Fibroblast of skin of right quadriceps (primary cell): ENCODE data around the gene SLAIN1.
"Not testable (repeated sequence)": the region's sequence is repeated elsewhere in the genome, so short reads cannot be mapped to it uniquely, and the experiment has no call there.

Source experiments
- DNase-seq: peaks from one replicate; pipeline ENCODE4 v3.0.0-alpha.2; 2013

Gene SLAIN1

GRCh38 chr13:77697217-77698103 is at the start of gene SLAIN1:
TSS of gene SLAIN1 (plus strand) at chr13:77697687. CDS start at chr13:77697914, 227 bp downstream.
- peak; percentile 15 for DNase-seq

DNA sequence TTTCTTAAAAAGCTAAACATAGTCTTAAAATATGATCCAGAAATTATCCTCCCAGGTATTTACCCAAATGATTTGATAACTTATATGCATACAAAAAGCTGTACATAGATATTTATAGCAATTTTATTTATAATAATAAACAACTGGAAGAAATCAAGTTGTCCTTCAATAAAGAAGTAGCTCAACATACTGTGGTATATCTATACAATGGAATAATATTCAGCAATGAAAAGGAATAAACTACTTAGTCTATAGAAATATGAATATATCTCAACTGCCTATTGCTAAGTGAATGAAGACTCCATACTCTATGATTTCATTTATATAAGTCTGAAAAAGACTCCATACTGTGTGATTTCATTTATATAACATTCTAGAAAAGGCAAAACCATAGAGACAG is 47.1 kb upstream of the SLAIN1 start:
- no peak for DNase-seq

- no peak for DNase-seq
Measured at GRCh38 chr13:77653301-77653700, 44.2 kb upstream of the SLAIN1 start.

DNA sequence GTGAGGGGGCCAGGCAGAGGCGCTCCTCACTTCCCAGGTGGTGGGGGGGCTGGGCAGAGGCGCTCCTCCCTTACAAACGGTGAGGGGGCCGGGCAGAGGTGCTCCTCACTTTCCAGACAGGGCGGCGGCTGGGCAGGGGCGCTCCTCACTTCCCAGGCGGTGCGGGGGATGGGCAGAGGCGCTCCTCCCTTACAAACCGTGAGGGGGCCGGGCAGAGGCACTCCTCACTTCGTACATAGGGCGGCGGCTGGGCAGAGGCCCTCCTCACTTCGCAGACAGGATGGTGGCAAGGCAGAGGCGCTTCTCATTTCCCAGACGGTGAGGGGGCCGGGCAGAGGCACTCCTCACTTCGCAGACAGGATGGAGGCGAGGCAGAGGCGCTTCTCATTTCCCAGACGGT is 37.5 kb upstream of the SLAIN1 start:
- not testable (repeated sequence) for DNase-seq

DNA sequence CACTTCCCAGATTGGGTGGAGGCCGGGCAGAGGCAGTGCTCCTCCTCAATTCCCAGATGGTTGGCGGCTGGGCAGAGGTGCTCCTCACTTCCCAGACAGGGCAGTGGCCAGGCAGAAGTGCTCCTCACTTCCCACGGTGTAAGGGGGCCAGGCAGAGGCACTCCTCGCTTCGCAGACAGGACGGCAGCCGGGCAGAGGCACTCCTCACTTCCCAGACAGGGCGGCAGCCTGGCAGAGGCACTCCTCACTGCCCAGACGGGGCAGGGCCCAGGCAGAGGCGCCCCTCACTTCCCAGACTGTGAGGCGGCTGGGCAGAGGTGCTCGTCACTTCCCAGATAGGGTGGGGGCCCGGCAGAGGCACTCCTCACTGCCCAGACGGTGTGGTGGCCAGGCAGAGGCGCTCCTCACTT is 36.6 kb upstream of the SLAIN1 start:
- no peak for DNase-seq

GRCh38 chr13:77662301-77662700 is 35.2 kb upstream of the SLAIN1 start:
- DNase-seq = not testable (repeated sequence)

DNA sequence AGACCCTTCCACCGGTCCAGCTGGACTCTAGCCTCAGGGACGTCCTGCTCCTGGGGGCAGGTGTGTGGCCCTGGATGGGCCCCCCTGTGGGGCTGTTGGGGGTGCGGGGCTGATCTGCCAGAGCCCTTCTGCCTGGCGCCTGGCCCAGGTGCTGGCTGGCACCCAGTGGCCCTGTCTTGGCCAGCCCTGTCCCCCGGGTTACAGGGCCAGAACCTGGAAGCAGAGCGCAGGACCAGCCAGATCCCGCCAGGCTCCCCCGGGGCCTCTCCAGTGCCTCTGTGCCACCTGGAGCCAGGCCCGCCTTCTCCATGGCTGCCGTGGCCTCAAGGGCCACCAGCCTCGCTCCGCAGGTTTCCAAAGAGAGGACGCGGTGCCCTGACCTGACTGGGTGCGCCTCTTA is 34.7 kb upstream of the SLAIN1 start:
- not testable (repeated sequence) for DNase-seq

- no peak for DNase-seq
Measured at GRCh38 chr13:77674852-77675251, 22.6 kb upstream of the SLAIN1 start.

DNA sequence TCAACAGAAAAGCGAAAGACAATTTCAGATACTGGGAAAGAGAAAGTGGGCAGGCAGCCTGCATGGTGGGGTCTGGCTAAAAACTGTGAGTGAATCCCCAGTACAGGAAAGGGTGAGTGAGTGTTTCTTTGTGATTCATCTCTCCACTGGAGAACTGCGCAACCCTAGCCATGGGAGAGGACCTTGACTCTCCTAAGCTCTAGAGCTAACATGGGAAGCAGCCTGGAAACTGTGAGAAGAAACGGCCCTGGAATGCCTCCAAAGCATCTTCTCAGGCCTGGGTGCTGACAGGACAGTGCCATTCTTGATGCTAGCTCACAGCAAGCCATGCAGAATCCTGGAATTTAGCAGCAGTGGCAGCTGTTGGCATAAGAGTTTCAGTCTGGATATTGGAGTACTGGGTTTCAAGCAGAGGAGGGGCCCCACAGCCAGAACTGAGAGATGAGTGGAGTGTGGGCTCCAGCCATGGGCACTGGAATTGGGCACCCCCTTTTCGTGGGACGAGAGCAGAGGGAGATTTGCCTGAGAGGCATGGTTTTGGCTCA is 18.7 kb upstream of the SLAIN1 start:
- DNase-seq = no peak

GRCh38 chr13:77687799-77688198 is 9.7 kb upstream of the SLAIN1 start:
- DNase-seq = no peak

DNA sequence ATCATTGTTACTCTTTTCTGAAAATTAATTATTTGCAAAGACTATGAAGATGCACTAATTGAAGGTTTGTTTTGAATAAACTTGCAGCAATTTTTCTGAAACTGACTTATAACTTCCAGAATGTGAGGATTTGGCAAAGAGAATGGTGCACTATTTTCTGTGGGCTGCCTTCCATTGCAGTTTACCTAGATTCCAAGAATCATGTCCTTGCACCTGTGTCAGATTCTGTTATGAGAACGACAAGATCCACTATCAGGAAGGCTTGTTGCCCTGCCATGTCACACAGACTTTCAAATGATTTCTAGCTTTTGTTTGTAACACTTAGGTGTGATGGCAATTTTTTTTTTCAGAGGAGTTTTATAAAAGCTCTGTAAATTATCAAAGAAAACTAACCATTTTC is 5.6 kb upstream of the SLAIN1 start:
- no peak for DNase-seq

DNA sequence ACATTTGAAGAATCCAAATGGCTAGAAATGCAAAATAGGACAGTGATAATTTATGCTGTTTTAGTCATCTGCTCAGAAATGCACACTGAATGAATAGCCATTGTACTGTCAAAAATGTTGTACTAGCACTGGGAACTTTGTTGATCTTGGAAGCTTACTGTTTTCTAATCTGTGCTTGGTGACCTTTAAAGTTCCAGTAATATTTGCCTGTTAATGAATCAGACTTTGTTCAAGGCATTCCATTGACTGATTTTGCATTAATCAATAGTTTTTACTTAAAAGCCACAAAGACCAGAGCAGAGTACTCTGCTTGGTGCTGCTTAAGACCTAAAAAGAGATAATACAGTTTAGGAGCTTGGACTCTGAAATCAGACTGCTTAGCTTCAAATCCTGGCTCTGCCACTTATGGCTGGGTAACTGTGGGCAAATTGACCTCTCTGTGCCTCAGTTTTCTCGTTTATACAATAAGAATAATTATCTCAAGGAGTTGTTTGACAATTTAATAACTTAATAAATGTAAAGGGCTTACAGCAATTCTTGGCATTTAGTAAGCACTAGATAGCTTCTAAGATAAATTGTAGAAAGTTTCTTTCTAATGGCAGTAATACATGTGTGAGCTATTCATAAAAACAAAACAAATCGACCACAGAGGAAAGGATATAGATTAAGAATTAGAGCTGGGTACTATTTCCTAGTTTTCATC is 4.6 kb upstream of the SLAIN1 start:
- no peak for DNase-seq

- DNase-seq = no peak
Measured at GRCh38 chr13:77693449-77693940, 4.0 kb upstream of the SLAIN1 start.

DNA sequence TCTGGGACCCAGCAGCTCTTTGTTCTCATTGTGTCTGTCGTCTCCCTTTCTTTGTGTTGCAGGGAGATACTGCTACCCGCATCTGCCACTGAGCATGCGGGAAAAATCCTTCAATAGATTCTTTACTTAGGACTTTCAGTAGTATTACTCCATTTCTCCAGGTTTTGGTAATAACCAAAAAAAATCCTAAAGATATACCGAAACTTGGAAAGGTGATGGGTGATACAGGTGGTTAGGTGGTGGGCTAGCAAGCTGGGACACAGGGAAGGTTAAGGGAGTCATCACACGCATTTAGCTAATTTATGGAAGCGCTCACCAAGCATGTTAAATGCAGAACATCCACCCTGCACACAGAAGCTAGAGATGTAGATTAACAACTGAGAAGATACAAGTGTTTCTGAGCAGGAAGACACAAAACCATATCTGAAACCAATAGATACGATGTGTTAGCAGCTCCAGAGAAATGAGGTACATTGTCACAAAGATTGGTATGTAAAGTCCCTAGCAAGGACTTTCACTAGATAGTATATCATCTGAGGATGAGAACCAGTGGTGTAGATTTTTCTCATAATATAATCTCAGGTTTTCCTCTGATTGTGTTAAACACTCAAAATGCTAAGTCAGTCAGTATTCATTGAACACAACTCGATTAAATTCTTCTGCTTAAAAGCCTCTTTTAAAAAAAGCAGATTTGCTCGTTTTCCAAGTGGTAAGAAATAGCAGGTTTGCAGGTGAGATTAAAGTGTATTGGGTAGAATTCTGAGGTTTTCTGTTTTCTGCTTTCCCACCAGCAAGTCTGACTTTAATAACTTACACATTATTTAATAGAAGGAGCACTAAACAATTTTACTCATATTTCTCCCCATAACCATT is 1.2 kb upstream of the SLAIN1 start:
- DNase-seq = no peak

GRCh38 chr13:77696879-77697216 is 639 bp upstream of the SLAIN1 start:
- no peak for DNase-seq

DNA sequence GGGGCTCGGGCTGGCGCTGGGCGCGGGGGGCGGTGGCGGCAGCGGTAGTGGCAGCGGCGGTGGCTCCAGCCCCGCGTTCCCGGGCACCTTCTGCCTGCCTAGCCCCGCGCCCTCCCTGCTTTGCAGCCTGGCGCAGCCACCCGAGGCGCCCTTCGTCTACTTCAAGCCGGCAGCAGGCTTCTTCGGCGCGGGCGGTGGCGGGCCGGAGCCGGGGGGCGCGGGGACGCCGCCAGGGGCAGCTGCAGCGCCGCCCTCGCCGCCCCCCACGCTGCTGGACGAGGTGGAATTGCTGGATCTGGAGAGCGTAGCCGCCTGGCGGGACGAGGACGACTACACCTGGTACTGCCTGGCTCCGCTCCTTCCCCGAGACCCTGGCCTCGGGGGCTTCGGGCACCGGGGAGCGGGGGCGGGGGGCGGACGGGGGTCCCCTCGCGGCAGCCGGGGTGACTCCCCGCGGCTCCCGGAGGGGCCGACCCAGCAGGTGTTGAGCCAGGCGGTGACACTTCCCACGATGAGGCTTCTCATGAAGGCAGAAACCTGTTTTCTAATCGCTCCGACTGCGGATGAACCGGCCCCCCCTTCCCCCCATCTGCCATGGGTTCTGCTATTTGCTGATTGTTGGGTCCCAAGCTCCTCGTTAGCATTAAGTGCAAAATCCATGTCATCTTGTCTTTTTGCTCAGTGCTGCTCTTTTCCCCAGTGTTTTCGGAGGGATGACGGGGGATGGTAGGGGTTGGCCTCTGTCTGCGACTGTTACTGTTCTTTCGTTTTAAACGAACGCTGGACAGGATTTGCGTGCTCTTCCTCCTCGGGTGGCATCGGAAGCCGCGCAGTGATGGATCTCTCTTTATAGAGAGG is 943 bp downstream of the SLAIN1 start:
- no peak for DNase-seq

GRCh38 chr13:77699059-77699680 is 1.7 kb downstream of the SLAIN1 start:
- no peak for DNase-seq

DNA sequence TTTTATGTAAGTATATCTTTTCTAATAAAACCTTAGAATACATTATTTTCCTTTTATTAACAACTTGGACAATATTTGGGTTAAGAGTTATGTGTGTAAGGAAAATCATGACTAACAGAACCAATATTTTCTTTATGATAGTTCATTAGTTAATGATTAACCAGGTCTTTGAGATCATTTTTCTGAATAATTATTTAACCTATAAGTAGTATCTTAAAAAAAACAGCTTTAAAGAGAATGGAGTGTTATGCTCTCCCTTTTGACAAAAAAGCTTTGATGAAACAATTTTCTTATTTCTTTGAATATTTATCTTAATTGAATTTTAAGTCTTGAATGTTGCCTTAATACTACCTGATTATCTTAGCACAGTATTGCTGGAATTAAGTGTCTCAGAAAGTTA is 3.8 kb downstream of the SLAIN1 start:
- no peak for DNase-seq

- DNase-seq = no peak
Measured at GRCh38 chr13:77702366-77702765, 4.9 kb downstream of the SLAIN1 start.

DNA sequence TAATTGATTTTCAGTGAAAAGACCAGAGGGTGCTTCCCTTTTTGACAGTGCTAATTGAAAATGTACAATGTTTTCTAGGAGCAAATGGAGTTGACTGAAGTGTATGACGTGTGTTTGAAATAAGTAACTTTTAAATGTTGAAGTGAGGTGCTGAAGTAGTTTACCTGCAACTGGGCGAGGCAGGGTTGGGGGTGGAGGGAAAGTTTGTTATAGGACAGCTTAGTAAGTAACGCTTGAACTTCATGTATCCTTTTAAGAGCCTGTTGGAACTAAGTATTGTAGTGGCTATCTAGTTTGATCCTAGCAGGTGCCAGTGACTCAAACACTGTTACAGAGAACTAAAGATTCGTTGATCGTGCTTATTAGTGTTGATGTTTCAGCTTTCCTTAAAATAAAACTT is 5.9 kb downstream of the SLAIN1 start:
- no peak for DNase-seq

GRCh38 chr13:77714119-77714755 is 16.8 kb downstream of the SLAIN1 start:
- DNase-seq = no peak
